Measurements from ENCODE around the gene NHEJ1. TPM values are rescaled to one million over a fixed set of nuclear protein-coding genes. Genes with fewer than 3 reads are reported as not detected.

Gene NHEJ1
- total and polyA plus RNA-seq, 9 of the 15 experiments (the other 6 are each of a cell fraction or from before 2014, with no cell fraction given) = 9.0 to 23.7 (median 13.9) TPM

DNA sequence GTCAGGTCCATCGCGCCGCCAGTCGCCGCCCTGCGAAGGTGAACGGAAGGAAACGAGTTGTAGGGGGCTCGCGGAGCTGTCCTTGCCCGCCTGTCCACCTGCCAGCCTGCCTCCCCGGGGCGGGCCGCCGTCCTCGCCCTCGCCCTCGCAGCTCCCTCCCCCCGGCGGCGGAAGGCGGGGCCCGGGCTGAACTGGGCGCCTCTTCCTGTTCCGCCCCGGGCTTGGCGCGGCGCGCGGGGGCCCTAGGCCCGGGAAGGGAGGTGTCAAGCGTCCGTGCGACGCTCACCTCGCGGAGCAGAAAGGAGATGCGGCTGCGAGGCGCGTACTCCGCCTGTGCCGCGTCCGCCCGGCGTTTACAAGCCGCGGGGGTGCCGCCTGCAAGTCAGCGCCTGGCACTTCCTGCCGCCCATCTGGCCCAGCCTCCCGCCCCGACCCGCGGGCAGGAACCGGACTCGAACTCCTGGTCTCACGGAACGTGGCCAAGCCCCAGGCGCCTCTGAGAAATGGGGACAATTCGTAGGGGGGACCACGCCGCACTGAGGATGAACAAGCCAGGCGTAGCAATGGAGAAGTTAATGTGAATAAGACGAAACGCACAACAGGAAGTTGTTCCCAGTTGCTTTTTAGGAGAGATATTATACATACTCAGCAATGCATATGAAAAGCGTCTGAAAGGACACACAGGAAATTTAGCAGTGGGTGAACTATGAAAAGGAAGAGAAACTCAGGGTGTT lies 16.4 kb upstream of the NHEJ1 start, which contains the start of gene CNPPD1 (continued):
- TF ChIP-seq, protein P1, sequence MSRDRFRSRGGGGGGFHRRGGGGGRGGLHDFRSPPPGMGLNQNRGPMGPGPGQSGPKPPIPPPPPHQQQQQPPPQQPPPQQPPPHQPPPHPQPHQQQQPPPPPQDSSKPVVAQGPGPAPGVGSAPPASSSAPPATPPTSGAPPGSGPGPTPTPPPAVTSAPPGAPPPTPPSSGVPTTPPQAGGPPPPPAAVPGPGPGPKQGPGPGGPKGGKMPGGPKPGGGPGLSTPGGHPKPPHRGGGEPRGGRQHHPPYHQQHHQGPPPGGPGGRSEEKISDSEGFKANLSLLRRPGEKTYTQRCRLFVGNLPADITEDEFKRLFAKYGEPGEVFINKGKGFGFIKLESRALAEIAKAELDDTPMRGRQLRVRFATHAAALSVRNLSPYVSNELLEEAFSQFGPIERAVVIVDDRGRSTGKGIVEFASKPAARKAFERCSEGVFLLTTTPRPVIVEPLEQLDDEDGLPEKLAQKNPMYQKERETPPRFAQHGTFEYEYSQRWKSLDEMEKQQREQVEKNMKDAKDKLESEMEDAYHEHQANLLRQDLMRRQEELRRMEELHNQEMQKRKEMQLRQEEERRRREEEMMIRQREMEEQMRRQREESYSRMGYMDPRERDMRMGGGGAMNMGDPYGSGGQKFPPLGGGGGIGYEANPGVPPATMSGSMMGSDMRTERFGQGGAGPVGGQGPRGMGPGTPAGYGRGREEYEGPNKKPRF (IDR thresholded peaks at IDR 0.05; ENCODE audit: low read depth, low read length) = no peak
- TF ChIP-seq C11orf30 (IDR thresholded peaks at IDR 0.05; ENCODE audit: low read depth) (no peak), TAF9B (IDR thresholded peaks at IDR 0.05; ENCODE audit: partially characterized antibody) (no peak), GATAD2B (IDR thresholded peaks at IDR 0.05; ENCODE audit: borderline replicate concordance) (peak; percentile 72; the same call in 1 of the 2 replicates), NBN (IDR thresholded peaks at IDR 0.05; ENCODE audit: low read depth) (no peak), SIN3B (IDR thresholded peaks at IDR 0.05; ENCODE audit: low read depth) (peak; percentile 44; the same call in 1 of the 2 replicates), MAFF (IDR thresholded peaks at IDR 0.05; ENCODE audit: low read length) (no peak), NCOR1 (IDR thresholded peaks at IDR 0.05) (peak; percentile 18; the same call in 1 of the 2 replicates), ZNF175 (CRISPR knock-in tag; IDR thresholded peaks at IDR 0.05; ENCODE audit: low read depth) (no peak), GTF2F1 (IDR thresholded peaks at IDR 0.05; ENCODE audit: low read depth, low read length) (no peak), PTBP1 (IDR thresholded peaks at IDR 0.05; ENCODE audit: low read depth, low read length) (no peak), PML (IDR thresholded peaks at IDR 0.05; ENCODE audit: low read length) (peak; percentile 47; the same call in 1 of the 2 replicates), EP400 (IDR thresholded peaks at IDR 0.05) (peak; percentile 25; the same call in 1 of the 2 replicates), ZNF398 (CRISPR knock-in tag; IDR thresholded peaks at IDR 0.05) (no peak), THRA (IDR thresholded peaks at IDR 0.05) (no peak), NFATC3 (IDR thresholded peaks at IDR 0.05) (no peak), MTA3 (IDR thresholded peaks at IDR 0.05; ENCODE audit: borderline replicate concordance) (peak; percentile 52; the same call in 1 of the 2 replicates)
- TF ChIP-seq, protein P2, sequence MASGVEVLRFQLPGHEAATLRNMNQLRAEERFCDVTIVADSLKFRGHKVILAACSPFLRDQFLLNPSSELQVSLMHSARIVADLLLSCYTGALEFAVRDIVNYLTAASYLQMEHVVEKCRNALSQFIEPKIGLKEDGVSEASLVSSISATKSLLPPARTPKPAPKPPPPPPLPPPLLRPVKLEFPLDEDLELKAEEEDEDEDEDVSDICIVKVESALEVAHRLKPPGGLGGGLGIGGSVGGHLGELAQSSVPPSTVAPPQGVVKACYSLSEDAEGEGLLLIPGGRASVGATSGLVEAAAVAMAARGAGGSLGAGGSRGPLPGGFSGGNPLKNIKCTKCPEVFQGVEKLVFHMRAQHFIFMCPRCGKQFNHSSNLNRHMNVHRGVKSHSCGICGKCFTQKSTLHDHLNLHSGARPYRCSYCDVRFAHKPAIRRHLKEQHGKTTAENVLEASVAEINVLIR (CRISPR knock-in tag; IDR thresholded peaks at IDR 0.05) = no peak
- TF ChIP-seq, protein P3, sequence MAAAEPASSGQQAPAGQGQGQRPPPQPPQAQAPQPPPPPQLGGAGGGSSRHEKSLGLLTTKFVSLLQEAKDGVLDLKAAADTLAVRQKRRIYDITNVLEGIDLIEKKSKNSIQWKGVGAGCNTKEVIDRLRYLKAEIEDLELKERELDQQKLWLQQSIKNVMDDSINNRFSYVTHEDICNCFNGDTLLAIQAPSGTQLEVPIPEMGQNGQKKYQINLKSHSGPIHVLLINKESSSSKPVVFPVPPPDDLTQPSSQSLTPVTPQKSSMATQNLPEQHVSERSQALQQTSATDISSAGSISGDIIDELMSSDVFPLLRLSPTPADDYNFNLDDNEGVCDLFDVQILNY (CRISPR knock-in tag; IDR thresholded peaks at IDR 0.05) = no peak
- TF ChIP-seq, protein P4, sequence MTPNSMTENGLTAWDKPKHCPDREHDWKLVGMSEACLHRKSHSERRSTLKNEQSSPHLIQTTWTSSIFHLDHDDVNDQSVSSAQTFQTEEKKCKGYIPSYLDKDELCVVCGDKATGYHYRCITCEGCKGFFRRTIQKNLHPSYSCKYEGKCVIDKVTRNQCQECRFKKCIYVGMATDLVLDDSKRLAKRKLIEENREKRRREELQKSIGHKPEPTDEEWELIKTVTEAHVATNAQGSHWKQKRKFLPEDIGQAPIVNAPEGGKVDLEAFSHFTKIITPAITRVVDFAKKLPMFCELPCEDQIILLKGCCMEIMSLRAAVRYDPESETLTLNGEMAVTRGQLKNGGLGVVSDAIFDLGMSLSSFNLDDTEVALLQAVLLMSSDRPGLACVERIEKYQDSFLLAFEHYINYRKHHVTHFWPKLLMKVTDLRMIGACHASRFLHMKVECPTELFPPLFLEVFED (CRISPR knock-in tag; conservative IDR thresholded peaks at IDR 0.05) = no peak

Measured in K562 (cell line).